CD4-positive, alpha-beta T cell treated with Interleukin-10 for 1 hour (primary cell): ENCODE results near the gene TAF11L14.
"Not testable (repeated sequence)": the region's sequence is repeated elsewhere in the genome, so short reads cannot be mapped to it uniquely, and the experiment has no call there.

ENCODE experiments used
- DNase-seq: peaks from one replicate; pipeline ENCODE4 v3.0.0-alpha.2; 2020

TAF11L14 gene

DNA sequence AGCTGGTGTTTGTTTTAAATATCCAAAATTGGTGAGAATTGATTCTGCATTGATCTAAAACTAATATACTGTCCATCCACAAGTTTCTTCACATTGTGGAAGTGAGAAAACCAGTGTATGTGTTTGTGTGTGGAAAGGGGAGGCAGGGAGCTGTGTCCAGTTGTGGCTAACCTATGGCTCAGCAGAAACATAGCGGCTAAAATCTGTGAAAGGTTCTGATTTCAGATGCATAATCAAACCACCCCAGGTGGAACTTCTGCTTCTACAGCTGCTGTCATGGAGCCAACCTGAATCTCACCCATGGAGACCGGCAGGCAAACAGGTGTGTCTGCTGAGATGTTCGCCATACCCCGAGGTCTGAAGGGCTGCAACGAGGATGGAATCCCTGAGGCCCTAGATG is at the start of gene TAF11L14:
TSS of gene TAF11L14 (plus strand) at position 301 of the 400 bp plus-strand sequence.
- DNase-seq: no peak

DNA sequence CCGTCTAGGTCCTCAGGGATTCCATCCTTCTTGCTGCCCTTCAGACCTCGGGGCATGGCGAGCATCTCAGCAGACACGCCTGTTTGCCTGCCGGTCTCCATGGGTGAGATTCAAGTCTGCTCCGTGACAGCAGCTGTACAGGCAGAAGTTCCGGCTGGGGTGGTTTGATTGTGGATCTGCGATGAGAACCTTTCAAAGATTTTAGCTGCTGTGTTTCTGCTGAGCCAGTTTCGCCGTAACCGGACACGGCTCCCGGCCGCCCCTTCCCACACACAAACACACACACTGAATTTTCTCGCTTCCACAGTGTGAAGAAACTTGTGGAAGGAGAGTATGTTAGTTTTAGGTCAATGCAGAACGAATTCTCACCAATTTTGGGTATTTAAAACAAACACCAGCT is 48.6 kb upstream of the TAF11L14 start, which contains the start of gene TAF11L7:
TSS of gene TAF11L7 (minus strand) at position 101 of the 400 bp plus-strand sequence.
- DNase-seq: not testable (repeated sequence)

DNA sequence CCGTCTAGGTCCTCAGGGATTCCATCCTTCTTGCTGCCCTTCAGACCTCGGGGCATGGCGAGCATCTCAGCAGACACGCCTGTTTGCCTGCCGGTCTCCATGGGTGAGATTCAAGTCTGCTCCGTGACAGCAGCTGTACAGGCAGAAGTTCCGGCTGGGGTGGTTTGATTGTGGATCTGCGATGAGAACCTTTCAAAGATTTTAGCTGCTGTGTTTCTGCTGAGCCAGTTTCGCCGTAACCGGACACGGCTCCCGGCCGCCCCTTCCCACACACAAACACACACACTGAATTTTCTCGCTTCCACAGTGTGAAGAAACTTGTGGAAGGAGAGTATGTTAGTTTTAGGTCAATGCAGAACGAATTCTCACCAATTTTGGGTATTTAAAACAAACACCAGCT is 43.4 kb upstream of the TAF11L14 start, which contains the start of gene TAF11L8:
TSS of gene TAF11L8 (minus strand) at position 101 of the 400 bp plus-strand sequence.
- DNase-seq: not testable (repeated sequence)

DNA sequence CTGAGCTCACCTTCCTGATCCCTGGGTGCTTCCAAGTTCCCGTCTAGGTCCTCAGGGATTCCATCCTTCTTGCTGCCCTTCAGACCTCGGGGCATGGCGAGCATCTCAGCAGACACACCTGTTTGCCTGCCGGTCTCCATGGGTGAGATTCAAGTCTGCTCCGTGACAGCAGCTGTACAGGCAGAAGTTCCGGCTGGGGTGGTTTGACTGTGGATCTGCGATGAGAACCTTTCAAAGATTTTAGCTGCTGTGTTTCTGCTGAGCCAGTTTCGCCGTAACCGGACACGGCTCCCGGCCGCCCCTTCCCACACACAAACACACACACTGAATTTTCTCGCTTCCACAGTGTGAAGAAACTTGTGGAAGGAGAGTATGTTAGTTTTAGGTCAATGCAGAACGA is 40.0 kb upstream of the TAF11L14 start, which contains the start of gene TAF11L9:
TSS of gene TAF11L9 (minus strand) at position 140 of the 400 bp plus-strand sequence.
- DNase-seq: not testable (repeated sequence)

DNA sequence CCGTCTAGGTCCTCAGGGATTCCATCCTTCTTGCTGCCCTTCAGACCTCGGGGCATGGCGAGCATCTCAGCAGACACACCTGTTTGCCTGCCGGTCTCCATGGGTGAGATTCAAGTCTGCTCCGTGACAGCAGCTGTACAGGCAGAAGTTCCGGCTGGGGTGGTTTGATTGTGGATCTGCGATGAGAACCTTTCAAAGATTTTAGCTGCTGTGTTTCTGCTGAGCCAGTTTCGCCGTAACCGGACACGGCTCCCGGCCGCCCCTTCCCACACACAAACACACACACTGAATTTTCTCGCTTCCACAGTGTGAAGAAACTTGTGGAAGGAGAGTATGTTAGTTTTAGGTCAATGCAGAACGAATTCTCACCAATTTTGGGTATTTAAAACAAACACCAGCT is 36.5 kb upstream of the TAF11L14 start, which contains the start of gene TAF11L10:
TSS of gene TAF11L10 (minus strand) at position 101 of the 400 bp plus-strand sequence.
- DNase-seq: not testable (repeated sequence)

DNA sequence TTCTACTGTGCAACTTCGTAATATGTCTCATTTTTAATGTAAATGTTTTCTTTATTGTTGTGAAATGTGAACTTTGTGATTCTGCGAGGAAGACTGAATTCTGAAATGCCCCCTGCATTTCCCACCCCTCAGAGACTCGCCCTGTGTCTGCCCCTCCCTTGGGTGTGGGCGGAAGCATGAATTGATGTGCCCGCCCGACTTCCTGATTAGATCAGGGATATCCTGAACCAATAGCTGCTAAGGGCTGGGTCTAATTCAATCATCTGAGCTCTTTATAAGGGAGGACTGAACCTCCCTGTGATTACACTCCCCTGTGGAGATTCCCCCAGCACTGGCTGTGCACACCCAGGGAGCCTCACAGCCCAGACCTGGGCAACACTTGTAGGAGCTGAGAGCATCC is 30.4 kb upstream of the TAF11L14 start, which contains the start of gene TAF11L11:
TSS of gene TAF11L11 (plus strand) at position 304 of the 400 bp plus-strand sequence.
- not testable (repeated sequence) for DNase-seq

DNA sequence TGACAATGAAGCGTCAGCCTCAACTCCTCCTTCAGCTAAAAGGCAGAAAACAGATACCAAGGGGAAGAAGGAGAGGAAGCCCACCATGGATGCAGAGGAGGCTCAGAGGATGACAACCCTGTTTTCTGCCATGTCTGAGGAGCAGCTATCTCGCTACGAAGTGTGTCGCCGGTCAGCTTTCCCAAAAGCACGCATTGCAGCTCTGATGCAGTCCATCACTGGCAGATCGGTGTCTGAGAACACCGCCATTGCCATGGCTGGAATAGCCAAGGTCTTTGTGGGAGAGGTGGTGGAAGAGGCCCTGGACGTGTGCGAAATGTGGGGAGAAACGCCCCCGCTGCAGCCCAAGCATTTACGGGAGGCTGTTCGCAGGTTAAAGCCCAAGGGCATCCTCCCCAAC is 29.3 kb upstream of the TAF11L14 start:
- DNase-seq: no peak

DNA sequence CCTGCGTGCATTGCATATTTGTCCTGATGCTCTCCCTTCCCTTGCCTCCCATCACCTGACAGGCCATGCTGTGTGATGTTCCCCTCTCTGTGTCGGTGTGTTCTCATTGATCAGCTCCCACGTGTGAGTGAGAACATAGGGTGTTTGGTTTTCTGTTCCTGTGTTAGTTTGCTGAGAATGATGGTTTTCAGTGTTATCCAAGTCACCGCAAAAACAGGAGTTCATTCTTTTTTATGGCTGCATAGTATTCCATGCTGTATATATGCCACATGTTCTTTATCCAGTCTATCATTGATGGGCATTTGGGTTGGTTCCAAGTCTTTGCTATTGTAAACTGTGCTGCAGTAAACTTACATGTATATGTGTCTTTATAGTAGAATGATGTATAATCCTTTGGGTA is 26.8 kb upstream of the TAF11L14 start:
- not testable (repeated sequence) for DNase-seq

DNA sequence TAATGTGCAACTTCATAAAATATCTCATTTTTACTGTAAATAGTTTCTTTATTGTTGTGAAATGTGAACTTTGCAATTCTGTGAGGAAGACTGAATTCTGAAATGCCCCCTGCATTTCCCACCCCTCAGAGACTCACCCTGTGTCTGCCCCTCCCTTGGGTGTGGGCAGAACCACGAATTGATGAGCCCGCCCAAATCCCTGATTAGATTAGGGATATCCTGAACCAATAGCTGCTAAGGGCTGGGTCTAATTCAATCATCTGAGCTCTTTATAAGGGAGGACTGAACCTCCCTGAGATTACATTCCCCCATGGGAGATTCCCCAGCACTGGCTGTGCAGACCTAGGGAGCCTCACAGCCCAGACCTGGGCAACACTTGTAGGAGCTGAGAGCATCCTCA is 24.2 kb upstream of the TAF11L14 start, which contains the start of gene TAF11L12:
TSS of gene TAF11L12 (plus strand) at position 301 of the 400 bp plus-strand sequence.
- DNase-seq: not testable (repeated sequence)

DNA sequence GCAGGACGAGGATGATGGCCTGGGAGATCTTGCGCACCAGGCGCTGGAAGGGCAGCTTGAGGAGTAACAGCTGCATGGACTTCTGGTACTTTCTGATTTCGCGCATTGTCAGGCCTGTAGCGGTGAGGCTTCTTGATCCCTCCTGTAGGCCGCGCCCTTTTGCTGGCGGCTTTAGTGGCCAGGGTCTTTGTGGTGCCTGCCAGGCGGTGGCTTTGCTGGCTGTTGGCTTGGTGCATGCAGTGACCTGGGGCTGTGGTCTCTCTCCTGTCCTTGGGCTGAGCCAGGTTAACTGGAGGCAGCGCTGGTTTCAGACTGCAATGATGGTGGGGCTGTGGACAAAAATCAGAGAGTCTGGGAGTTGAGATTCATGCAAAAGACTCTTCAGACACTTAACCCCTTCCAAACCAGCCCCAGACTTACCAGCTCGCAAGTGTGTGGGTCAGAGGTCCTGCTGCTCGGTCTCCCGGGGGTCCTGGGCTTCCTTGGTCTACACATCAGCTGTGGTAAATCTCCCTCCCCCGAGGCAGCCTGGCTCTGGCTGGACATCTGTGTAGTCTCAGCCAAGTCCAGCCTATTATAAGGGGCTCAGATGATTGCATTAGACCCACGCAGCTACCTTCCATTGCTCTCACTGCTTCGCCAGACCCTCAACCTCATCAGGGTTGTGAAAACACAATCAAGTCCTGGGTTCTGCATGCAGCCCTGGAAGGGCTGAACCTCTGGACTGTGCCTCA is 19.2 kb upstream of the TAF11L14 start:
- DNase-seq: no peak

DNA sequence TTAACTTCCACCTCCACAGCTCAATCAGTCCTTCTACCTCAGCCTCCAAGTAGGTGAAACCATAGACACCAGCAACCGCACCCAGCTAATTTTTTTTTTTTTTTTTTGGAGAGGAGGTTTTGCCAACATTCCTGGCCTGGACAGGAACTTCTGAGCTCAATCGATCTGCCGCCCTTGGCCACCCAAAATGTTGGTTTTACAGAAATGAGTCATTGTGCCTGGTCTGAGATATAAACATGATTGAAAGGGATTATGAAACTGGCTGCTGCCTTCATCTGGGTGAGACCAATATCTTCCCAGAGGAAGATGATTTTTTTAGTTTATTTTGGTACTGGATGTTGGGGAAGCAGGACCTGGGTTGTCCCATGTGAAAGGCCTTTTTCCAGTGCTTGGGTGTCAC is 14.9 kb upstream of the TAF11L14 start:
- DNase-seq: no peak

DNA sequence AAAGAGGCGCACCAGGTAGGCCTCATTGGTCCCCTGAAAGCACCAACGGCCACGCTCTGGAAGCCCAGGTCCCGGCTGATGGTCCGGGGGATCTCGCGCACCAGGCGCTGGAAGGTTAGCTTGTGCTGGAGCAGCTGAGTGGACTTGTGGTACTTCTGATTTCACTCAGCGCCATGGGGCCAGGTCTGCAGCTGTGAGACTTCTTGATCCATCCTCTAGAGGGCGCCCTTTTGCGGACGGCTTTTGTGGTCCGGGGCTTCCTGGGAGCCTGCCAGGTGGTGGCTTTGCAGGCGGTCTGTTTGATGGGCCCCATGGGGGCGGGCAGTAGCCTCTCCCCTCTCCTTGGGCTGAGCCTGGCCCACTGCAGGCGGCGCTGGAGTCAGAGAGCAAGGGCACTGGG is 13.6 kb upstream of the TAF11L14 start:
- no peak for DNase-seq

DNA sequence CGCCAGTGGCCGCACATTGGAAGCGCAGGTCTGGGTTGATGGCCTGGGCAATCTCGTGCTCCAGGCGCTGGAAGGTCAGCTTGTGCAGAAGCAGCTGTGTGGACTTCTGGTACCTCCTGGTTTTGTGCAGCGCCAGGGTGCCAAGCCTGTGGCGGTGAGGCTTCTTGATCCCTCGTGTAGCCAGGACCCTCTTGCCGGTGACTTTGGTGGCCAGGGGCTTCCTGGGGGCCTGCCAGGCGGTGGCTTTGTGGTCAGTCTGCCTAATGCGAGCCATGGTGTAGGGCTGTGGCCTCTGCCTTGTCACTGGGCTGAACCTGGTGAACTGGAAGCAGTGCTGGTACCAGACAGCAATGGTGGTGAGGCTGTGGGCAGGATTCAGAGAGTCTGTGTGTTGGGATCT is 8.6 kb upstream of the TAF11L14 start:
- no peak for DNase-seq

DNA sequence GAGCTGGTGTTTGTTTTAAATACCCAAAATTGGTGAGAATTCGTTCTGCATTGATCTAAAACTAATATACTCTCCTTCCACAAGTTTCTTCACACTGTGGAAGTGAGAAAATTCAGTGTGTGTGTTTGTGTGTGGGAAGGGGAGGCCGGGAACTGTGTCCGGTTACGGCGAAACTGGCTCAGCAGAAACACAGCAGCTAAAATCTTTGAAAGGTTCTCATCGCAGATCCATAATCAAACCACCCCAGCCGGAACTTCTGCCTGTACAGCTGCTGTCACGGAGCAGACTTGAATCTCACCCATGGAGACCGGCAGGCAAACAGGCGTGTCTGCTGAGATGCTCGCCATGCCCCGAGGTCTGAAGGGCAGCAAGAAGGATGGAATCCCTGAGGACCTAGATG is 2.5 kb upstream of the TAF11L14 start, which contains the start of gene TAF11L13:
TSS of gene TAF11L13 (plus strand) at position 301 of the 400 bp plus-strand sequence.
- DNase-seq: not testable (repeated sequence)

DNA sequence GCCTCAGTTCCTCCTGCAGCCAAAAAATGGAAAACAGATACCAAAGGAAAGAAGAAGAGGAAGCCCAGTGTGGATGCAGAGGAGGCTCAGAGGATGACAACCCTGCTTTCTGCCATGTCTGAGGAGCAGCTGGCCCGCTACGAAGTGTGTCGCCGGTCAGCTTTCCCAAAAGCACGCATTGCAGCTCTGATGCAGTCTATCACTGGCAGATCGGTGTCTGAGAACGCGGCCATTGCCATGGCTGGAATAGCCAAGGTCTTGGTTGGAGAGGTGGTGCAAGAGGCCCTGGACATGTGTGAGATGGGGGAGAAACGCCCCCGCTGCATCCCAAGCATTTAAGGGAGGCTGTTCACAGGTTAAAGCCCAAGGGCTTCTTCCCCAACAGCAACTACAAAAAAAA is 15.0 kb downstream of the TAF11L14 start:
- not testable (repeated sequence) for DNase-seq

DNA sequence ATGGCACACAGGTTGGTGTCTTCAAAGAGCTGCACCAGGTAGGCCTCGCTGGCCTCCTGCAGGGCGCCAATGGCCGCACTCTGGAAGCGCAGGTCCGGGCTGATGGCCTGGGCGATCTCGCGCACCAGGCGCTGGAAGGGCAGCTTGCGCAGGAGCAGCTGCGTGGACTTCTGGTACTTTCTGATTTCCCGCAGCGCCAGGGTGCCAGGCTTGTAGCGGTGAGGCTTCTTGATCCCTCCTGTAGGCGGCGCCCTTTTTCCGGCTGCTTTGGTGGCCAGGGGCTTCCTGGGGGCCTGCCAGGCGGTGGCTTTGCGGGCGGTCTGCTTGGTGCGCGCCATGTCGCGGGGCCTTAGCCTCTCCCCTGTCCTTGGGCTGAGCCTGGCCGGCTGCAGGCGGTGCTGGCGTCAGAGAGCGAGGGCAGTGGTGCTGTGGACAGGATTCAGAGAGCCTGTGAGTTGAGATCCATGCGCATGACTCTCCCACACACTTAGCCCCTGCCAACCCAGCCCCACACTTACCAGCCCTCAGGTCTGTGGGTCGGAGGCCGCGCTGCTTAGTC is 21.0 kb downstream of the TAF11L14 start:
- not testable (repeated sequence) for DNase-seq

DNA sequence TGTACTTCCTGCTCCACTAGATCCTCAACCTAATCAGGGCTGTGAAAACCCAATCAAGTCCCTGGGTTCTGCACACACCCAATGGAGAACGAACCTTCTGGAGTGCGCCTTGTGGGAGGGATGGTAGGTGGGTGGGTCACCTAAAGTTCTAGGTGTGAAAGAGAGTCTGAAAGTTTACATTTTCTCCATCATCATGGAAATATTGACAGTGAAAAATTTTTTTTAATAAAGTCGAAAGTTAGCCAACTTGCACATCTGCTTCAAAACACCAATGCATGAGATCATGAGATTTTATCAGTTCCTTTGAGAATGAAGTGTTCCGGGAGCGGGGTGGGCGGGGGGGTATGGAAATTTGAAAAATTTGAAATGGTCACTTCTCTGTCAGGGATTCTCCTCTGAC is 21.7 kb downstream of the TAF11L14 start:
- no peak for DNase-seq

DNA sequence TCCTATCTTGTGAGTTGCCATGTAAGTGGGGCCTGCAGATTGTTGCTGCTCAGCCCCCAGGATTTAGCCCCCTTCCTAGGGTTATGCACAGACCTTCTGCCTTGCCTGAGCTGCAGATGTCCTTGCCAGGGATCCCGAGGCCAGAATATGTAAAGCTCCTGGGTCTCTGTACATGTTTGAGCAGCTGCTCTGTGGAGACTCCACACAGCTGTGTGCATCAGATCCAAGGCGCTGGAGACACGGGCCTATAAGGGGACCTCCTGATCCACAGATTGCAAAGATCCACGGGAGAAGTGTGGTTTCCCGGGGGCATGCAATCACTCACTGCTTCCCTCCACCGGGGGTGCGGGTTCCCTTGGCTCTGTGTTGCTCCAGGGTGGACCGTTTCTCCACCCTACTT is 28.9 kb downstream of the TAF11L14 start:
- DNase-seq: no peak

DNA sequence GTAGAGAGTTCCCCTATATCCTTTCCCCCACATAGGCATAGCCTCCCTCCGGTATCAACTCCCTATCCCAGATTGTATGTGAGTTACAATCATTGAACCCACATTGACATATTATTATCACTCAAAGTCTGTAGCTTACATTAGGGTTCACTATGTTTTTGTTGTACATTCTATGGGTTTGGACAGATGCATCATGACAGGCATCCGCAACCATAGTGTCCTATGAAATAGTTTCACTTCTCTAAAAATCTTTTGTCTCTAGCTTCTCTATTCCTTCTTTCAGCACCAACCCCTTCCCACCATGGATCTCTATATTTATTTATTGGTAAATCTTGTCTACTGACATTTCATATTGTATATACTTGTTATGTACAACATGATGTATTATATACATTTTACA is 31.6 kb downstream of the TAF11L14 start:
- DNase-seq: no peak

DNA sequence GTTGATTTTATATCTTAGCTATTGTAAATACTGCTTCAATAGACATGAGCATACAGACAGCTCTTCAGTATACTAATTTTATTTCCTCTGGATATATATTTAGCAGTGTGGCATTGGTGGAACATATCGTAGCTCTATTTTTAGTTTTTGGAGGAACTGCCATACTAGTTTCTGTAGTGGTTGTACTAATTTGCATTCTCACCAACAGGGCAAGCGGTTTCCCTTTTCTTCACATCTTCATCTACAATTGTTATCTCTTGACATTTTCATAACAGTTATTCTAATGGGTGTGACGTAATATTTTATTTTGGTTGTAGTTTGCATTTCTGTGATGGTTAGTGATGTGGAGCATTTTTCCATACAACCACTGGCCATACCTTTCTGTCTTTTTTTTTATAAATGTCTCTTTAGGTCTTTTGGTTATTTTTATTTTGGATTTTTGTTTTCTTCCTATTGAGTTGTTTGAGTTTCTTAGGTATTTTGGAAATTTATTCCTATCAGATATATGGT is 32.5 kb downstream of the TAF11L14 start:
- DNase-seq: no peak

DNA sequence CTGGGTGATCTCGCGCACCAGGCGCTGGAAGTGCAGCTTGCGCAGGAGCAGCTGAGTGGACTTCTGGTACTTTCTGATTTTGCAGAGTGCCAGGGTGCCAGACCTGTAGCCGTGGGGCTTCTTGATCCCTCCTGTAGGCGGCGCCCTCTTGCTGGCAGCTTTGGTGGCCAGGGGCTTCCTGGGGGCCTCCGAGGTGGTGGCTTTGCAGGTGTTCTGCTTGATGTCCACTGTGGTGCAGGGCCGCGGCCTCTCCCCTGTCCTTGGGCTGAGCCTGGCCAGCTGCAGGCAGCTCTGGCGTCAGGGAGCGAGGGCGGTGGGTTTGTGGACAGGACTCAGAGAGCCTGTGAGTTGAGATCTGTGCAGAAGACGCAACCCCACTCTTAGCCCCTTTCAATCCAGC is 36.1 kb downstream of the TAF11L14 start:
- DNase-seq: no peak

DNA sequence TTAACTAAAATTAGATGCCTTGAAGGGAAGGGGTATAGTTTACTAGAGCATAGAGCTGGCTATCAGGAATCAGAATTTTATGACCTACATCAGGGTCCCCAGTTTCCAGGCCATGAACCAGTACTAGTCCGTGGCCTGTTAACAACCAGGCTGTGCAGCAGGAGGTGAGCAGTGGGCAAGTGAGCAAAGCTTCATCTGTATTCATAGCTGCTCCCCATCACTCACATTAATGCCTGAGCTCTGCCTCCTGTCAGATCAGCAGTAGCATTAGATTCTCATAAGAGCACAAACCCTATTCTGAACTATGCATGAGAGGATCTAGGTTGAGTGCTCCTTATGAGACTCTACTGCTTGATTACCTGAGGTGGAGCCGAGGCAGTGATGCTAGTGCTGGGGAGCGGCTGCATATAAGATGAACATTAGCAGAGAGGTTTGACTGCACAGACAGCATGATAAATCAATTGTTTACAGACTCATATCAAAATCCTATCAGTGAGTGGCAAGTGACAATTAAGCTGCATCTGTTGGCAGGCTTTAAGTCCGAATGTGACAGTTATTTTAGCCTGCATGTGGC is 44.6 kb downstream of the TAF11L14 start:
- no peak for DNase-seq

DNA sequence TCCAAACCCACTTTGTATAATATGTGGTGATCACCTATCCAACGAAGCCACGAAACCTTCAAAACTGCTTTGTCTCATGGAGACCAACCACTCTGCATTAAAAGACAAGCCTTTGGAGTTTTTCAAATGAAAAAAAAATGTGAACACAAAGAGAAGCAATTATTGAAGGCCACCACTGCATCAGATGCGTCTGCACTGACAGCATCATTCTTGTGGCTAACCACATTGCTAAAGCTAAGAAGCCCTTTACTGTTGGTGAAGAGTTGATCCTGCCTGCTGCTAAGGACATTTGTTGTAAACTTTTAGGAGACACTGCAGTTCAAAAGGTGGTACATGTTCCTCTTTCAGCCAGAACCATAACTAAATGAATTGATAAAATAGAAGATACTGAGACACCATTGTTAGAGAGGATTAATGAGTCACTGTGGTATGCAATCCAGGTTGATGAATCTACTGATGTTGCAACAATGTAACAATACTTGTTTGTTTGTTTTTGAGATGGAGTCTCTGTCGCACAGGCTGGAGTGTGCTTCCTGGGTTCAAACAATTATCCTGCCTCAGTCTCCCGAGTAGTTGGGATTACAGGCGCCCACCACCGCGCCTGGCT is 45.4 kb downstream of the TAF11L14 start:
- DNase-seq: no peak
